GM23338 (cell line): ENCODE results near the gene EAF2. TPM values are rescaled to one million over a fixed set of nuclear protein-coding genes. Genes with fewer than 3 reads are reported as not detected.

Source experiments
- ATAC-seq: fragments of 200-7000 bp; cut with Tn5 transposase; 3 replicates; pipeline ENCODE4 v1.9.1; 2020
- DNase-seq: peaks from one replicate; pipeline ENCODE4 v3.0.0-alpha.2; 2015; ENCODE audit warnings: low spot score
- H2AFZ ChIP-seq: fragments of 200-600 bp; sonication (generic); 2 replicates; pipeline ENCODE4 v1.8.0; 2016; ENCODE audit warnings: antibody characterized with exemption, mild to moderate bottlenecking, moderate library complexity
- H3F3A ChIP-seq: fragments of 200-600 bp; sonication (generic); replicated peaks from 2 replicates; pipeline ENCODE4 v1.8.0; 2017; ENCODE audit warnings: antibody characterized with exemption, mixed run types, low read depth
- H3K27ac ChIP-seq: fragments of 200-600 bp; sonication (generic); 2 replicates; pipeline ENCODE4 v1.6.1; 2016; ENCODE audit warnings: low read depth
- H3K27me3 ChIP-seq: fragments of 200-600 bp; sonication (generic); 2 replicates; pipeline ENCODE4 v1.8.0; 2016; ENCODE audit warnings: mild to moderate bottlenecking, mixed run types, moderate library complexity; ENCODE audit not compliant: insufficient read depth
- H3K36me3 ChIP-seq: fragments of 200-600 bp; sonication (generic); 2 replicates; pipeline ENCODE4 v1.8.0; 2016; ENCODE audit warnings: mild to moderate bottlenecking; ENCODE audit not compliant: insufficient read depth
- H3K4me1 ChIP-seq: fragments of 200-600 bp; sonication (generic); 2 replicates; pipeline ENCODE4 v1.8.0; 2016; ENCODE audit warnings: mild to moderate bottlenecking, moderate library complexity; ENCODE audit not compliant: insufficient read depth
- H3K4me2 ChIP-seq: fragments of 200-600 bp; sonication (generic); 2 replicates; pipeline ENCODE4 v1.7.1; 2017; ENCODE audit warnings: mixed run types
- H3K4me3 ChIP-seq: fragments of 200-600 bp; sonication (generic); 2 replicates; pipeline ENCODE4 v1.6.1; 2016; ENCODE audit warnings: mixed run types
- H3K79me2 ChIP-seq: fragments of 200-600 bp; sonication (generic); replicated peaks from 2 replicates; pipeline ENCODE4 v1.8.0; 2017; ENCODE audit warnings: mild to moderate bottlenecking; ENCODE audit not compliant: insufficient read depth
- H3K9me2 ChIP-seq: fragments of 200-600 bp; sonication (generic); 2 replicates; pipeline ENCODE4 v1.8.0; 2017; ENCODE audit not compliant: insufficient read depth
- H4K20me1 ChIP-seq: fragments of 200-600 bp; sonication (generic); replicated peaks from 2 replicates; pipeline ENCODE4 v1.8.0; 2017; ENCODE audit warnings: mild to moderate bottlenecking; ENCODE audit not compliant: insufficient read depth
- H3K27ac Mint-ChIP-seq: 2 replicates; pipeline ENCODE4 v1.8.0; 2020; ENCODE audit warnings: inconsistent platforms, mild to moderate bottlenecking, moderate library complexity, mixed read lengths
- H3K27me3 Mint-ChIP-seq: 3 replicates; pipeline ENCODE4 v1.8.0; 2022; ENCODE audit warnings: low read depth, mild to moderate bottlenecking, moderate library complexity, mixed read lengths, inconsistent platforms; ENCODE audit not compliant: insufficient read depth, poor library complexity
- H3K36me3 Mint-ChIP-seq: 3 replicates; pipeline ENCODE4 v1.8.0; 2021; ENCODE audit warnings: low read depth, mild to moderate bottlenecking, inconsistent platforms, moderate library complexity, mixed read lengths
- H3K4me1 Mint-ChIP-seq: 3 replicates; pipeline ENCODE4 v1.8.0; 2020; ENCODE audit warnings: mild to moderate bottlenecking, inconsistent platforms, mixed read lengths
- H3K4me3 Mint-ChIP-seq: 3 replicates; pipeline ENCODE4 v1.8.0; 2021; ENCODE audit warnings: moderate library complexity, mild to moderate bottlenecking, inconsistent platforms, mixed read lengths
- H3K9me3 Mint-ChIP-seq: 3 replicates; pipeline ENCODE4 v1.8.0; 2020; ENCODE audit warnings: moderate library complexity, mild to moderate bottlenecking, inconsistent platforms, mixed read lengths
- EZH2phosphoT487 ChIP-seq: fragments of 200-600 bp; sonication (generic); IDR thresholded peaks from one replicate; pipeline ENCODE4 v1.8.1; 2018; ENCODE audit warnings: antibody characterized with exemption; ENCODE audit not compliant: unreplicated experiment
- polyA plus RNA-seq: library from polyadenylated mRNA; unstranded; fragments of >200 nt; fragmentation: Nextera tagmentation; extraction: Ambion mirVana; gene quantifications from 2 replicates; pipeline ENCODE4 v1.2.1, GENCODE V29; 2016
- total RNA-seq: library from RNA; depleted of rRNA; stranded (reverse); fragments of >200 nt; shearing (Covaris generic); gene quantifications from 2 replicates; pipeline ENCODE4 v1.2.3, GENCODE V29; 2014
- TF ChIP-seq, protein P1 (sequence below): fragments of 250-450 bp; sonication (Bioruptor Pico); IDR thresholded peaks from 2 replicates; pipeline ENCODE4 v1.5.0; 2020; ENCODE audit warnings: mild to moderate bottlenecking, moderate library complexity
- TF ChIP-seq, protein P2 (sequence below): IDR thresholded peaks from one replicate; pipeline ENCODE4 v1.6.1; 2018; ENCODE audit warnings: antibody characterized with exemption; ENCODE audit not compliant: unreplicated experiment
- TF ChIP-seq, protein P3 (sequence below): IDR thresholded peaks from 2 replicates; pipeline ENCODE4 v1.6.1; 2016; ENCODE audit warnings: antibody characterized with exemption

The EAF2 gene
- total and polyA plus RNA-seq, 2 experiments from 2014 or later = 5.7 to 14.7 TPM

DNA sequence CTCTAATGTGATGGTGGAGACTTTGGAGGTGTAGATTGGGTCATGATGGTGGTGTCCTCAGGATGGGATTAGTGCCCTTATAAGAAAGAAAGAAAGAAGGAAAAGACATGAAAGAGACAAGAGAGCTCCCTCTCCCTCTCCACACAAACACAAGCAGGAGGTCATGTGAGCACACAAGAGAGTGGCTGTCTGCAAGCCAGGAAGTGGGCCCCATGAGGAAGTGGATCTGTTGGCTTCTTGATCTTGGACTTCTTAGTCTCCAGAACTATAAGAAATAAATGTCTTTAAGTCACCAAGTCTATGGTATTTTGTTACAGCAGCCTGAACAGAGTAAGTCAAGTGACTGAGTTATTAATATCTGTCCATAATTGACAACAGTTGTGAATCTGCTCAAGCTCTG, 17.3 kb upstream of the EAF2 start (continued):
- TF ChIP-seq, protein P1, sequence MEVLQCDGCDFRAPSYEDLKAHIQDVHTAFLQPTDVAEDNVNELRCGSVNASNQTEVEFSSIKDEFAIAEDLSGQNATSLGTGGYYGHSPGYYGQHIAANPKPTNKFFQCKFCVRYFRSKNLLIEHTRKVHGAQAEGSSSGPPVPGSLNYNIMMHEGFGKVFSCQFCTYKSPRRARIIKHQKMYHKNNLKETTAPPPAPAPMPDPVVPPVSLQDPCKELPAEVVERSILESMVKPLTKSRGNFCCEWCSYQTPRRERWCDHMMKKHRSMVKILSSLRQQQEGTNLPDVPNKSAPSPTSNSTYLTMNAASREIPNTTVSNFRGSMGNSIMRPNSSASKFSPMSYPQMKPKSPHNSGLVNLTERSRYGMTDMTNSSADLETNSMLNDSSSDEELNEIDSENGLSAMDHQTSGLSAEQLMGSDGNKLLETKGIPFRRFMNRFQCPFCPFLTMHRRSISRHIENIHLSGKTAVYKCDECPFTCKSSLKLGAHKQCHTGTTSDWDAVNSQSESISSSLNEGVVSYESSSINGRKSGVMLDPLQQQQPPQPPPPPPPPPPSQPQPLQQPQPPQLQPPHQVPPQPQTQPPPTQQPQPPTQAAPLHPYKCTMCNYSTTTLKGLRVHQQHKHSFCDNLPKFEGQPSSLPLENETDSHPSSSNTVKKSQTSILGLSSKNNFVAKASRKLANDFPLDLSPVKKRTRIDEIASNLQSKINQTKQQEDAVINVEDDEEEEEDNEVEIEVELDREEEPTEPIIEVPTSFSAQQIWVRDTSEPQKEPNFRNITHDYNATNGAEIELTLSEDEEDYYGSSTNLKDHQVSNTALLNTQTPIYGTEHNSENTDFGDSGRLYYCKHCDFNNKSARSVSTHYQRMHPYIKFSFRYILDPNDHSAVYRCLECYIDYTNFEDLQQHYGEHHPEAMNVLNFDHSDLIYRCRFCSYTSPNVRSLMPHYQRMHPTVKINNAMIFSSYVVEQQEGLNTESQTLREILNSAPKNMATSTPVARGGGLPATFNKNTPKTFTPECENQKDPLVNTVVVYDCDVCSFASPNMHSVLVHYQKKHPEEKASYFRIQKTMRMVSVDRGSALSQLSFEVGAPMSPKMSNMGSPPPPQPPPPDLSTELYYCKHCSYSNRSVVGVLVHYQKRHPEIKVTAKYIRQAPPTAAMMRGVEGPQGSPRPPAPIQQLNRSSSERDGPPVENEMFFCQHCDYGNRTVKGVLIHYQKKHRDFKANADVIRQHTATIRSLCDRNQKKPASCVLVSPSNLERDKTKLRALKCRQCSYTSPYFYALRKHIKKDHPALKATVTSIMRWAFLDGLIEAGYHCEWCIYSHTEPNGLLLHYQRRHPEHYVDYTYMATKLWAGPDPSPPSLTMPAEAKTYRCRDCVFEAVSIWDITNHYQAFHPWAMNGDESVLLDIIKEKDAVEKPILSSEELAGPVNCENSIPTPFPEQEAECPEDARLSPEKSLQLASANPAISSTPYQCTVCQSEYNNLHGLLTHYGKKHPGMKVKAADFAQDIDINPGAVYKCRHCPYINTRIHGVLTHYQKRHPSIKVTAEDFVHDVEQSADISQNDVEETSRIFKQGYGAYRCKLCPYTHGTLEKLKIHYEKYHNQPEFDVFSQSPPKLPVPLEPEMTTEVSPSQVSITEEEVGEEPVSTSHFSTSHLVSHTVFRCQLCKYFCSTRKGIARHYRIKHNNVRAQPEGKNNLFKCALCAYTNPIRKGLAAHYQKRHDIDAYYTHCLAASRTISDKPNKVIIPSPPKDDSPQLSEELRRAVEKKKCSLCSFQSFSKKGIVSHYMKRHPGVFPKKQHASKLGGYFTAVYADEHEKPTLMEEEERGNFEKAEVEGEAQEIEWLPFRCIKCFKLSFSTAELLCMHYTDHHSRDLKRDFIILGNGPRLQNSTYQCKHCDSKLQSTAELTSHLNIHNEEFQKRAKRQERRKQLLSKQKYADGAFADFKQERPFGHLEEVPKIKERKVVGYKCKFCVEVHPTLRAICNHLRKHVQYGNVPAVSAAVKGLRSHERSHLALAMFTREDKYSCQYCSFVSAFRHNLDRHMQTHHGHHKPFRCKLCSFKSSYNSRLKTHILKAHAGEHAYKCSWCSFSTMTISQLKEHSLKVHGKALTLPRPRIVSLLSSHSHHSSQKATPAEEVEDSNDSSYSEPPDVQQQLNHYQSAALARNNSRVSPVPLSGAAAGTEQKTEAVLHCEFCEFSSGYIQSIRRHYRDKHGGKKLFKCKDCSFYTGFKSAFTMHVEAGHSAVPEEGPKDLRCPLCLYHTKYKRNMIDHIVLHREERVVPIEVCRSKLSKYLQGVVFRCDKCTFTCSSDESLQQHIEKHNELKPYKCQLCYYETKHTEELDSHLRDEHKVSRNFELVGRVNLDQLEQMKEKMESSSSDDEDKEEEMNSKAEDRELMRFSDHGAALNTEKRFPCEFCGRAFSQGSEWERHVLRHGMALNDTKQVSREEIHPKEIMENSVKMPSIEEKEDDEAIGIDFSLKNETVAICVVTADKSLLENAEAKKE = no peak
- TF ChIP-seq, protein P2, sequence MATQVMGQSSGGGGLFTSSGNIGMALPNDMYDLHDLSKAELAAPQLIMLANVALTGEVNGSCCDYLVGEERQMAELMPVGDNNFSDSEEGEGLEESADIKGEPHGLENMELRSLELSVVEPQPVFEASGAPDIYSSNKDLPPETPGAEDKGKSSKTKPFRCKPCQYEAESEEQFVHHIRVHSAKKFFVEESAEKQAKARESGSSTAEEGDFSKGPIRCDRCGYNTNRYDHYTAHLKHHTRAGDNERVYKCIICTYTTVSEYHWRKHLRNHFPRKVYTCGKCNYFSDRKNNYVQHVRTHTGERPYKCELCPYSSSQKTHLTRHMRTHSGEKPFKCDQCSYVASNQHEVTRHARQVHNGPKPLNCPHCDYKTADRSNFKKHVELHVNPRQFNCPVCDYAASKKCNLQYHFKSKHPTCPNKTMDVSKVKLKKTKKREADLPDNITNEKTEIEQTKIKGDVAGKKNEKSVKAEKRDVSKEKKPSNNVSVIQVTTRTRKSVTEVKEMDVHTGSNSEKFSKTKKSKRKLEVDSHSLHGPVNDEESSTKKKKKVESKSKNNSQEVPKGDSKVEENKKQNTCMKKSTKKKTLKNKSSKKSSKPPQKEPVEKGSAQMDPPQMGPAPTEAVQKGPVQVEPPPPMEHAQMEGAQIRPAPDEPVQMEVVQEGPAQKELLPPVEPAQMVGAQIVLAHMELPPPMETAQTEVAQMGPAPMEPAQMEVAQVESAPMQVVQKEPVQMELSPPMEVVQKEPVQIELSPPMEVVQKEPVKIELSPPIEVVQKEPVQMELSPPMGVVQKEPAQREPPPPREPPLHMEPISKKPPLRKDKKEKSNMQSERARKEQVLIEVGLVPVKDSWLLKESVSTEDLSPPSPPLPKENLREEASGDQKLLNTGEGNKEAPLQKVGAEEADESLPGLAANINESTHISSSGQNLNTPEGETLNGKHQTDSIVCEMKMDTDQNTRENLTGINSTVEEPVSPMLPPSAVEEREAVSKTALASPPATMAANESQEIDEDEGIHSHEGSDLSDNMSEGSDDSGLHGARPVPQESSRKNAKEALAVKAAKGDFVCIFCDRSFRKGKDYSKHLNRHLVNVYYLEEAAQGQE = no peak
- TF ChIP-seq EZH2phosphoT487 = no peak
- TF ChIP-seq, protein P3, sequence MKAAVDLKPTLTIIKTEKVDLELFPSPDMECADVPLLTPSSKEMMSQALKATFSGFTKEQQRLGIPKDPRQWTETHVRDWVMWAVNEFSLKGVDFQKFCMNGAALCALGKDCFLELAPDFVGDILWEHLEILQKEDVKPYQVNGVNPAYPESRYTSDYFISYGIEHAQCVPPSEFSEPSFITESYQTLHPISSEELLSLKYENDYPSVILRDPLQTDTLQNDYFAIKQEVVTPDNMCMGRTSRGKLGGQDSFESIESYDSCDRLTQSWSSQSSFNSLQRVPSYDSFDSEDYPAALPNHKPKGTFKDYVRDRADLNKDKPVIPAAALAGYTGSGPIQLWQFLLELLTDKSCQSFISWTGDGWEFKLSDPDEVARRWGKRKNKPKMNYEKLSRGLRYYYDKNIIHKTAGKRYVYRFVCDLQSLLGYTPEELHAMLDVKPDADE = no peak

DNA sequence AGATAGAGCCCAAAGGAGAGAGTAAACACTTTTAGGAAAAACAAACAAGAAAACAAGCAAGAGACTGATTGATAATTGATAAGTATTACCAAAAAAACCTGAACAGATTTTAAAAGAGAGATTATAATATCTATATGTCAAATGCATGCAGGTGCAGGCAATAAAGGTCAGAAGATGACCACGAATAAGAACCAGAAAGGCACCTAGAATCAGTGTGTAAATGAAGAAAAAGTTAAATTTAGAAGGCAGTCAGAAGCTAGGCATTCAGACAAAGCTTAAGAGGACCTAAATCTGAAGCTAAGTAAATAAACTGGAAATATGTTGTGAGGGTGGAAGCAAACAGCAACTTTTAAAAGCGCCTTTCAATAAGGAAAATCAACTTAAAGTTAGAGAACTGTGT, 16.4 kb upstream of the EAF2 start:
- DNase-seq (no peak), ATAC-seq (no peak)
- Mint-ChIP-seq H3K27ac (no peak overlapping the region), H3K27me3 (no peaks in the 10 kb centered on the region), H3K4me1 (no peaks in the 10 kb centered on the region), H3K4me3 (no peak overlapping the region), H3K36me3 (peaks cover 55% of the 10 kb centered on the region), H3K9me3 (peaks cover 6% of the 10 kb centered on the region; the same call in 2 of the 3 replicates)
- Histone ChIP-seq H3K4me1 (no peaks in the 10 kb centered on the region), H3K4me3 (no peak overlapping the region), H3K9me2 (no peaks in the 10 kb centered on the region), H4K20me1 (peaks cover 16% of the 10 kb centered on the region), H3K27me3 (no peaks in the 10 kb centered on the region), H3K27ac (no peak overlapping the region), H3F3A (no peaks in the 10 kb centered on the region), H3K79me2 (peaks cover 59% of the 10 kb centered on the region), H3K36me3 (peaks cover 17% of the 10 kb centered on the region; the same call in 1 of the 2 replicates), H3K4me2 (no peak overlapping the region), H2AFZ (no peak overlapping the region)
- TF ChIP-seq, protein P3 = no peak
